PC-9 (cell line): ENCODE results near the gene CARNS1. TPM values are rescaled to one million over a fixed set of nuclear protein-coding genes. Genes with fewer than 3 reads are reported as not detected.

Experiments
- BruUV-seq: library from RNA; stranded (reverse); fragments of 400-500 nt; replicated peaks from 2 replicates; lab custom pipeline; 2021; lab: Mats Ljungman, UMichigan
- CTCF ChIA-PET: fragments of 300-600 bp; sonication (Branson Sonifier 250); formaldehyde crosslinking; loops from one replicate; lab custom pipeline; 2022; ENCODE audit warnings: antibody characterized with exemption; lab: Charles Lee
- POLR2A ChIA-PET: fragments of 300-600 bp; sonication (Branson Sonifier 250); formaldehyde crosslinking; loops from one replicate; lab custom pipeline; 2022; ENCODE audit warnings: antibody characterized with exemption; ENCODE audit not compliant: unreplicated experiment; lab: Charles Lee
- DNase-seq, 2 experiments: peaks; one replicate each; pipeline versions ENCODE4 v3.0.0 to v3.0.0-alpha.2; 2015 to 2022; ENCODE audit warnings: mixed read lengths in 1 of 2
- H2AFZ ChIP-seq: fragments of 200-600 bp; sonication (generic); 2 replicates; pipeline ENCODE4 v1.8.1; 2017; ENCODE audit warnings: antibody characterized with exemption
- H3F3A ChIP-seq: fragments of 200-600 bp; sonication (generic); 2 replicates; pipeline ENCODE4 v1.8.1; 2017; ENCODE audit warnings: antibody characterized with exemption, mild to moderate bottlenecking, low read depth; ENCODE audit not compliant: insufficient read depth
- H3K27ac ChIP-seq: fragments of 200-600 bp; sonication (generic); 2 replicates; pipeline ENCODE4 v1.6.1; 2016; ENCODE audit warnings: mixed run types
- H3K27me3 ChIP-seq: fragments of 200-600 bp; sonication (generic); 2 replicates; pipeline ENCODE4 v1.6.1; 2016; ENCODE audit warnings: low read depth, mixed run types; ENCODE audit not compliant: insufficient read depth
- H3K36me3 ChIP-seq: fragments of 200-600 bp; sonication (generic); 2 replicates; pipeline ENCODE4 v1.6.1; 2016; ENCODE audit warnings: low read depth, mixed run types
- H3K4me1 ChIP-seq: fragments of 200-600 bp; sonication (generic); replicated peaks from 2 replicates; pipeline ENCODE4 v1.6.1; 2016; ENCODE audit warnings: mixed run types; ENCODE audit not compliant: insufficient read depth
- H3K4me2 ChIP-seq: fragments of 200-600 bp; sonication (generic); 2 replicates; pipeline ENCODE4 v1.6.1; 2017; ENCODE audit warnings: mixed run types
- H3K4me3 ChIP-seq: fragments of 200-600 bp; sonication (generic); 2 replicates; pipeline ENCODE4 v1.6.1; 2016; ENCODE audit warnings: mixed run types
- H3K79me2 ChIP-seq: fragments of 200-600 bp; sonication (generic); 2 replicates; pipeline ENCODE4 v1.6.1; 2017; ENCODE audit warnings: low read depth, mixed run types
- H3K9me2 ChIP-seq: fragments of 200-600 bp; sonication (generic); 2 replicates; pipeline ENCODE4 v1.8.1; 2017; ENCODE audit warnings: mild to moderate bottlenecking; ENCODE audit not compliant: insufficient read depth
- H3K9me3 ChIP-seq: fragments of 200-600 bp; sonication (generic); 2 replicates; pipeline ENCODE4 v1.8.1; 2016; ENCODE audit warnings: low read depth; ENCODE audit not compliant: insufficient read depth
- H4K20me1 ChIP-seq: fragments of 200-600 bp; sonication (generic); 2 replicates; pipeline ENCODE4 v1.8.1; 2017; ENCODE audit not compliant: insufficient read depth
- CTCF ChIP-seq: fragments of 200-600 bp; sonication (generic); conservative IDR thresholded peaks from 2 replicates; pipeline ENCODE4 v1.6.1; 2017; ENCODE audit warnings: mixed run types, antibody characterized with exemption, mild to moderate bottlenecking, moderate library complexity
- EZH2 ChIP-seq: fragments of 200-600 bp; sonication (generic); IDR thresholded peaks from 2 replicates; pipeline ENCODE4 v1.8.0; 2017; ENCODE audit warnings: antibody characterized with exemption, low read depth
- intact Hi-C: fragments of 100-400 bp; cut with micrococcal nuclease; formaldehyde crosslinking; loops from one replicate; pipeline ENCODE4 v1.10.0; 2022; ENCODE audit not compliant: unreplicated experiment
- total RNA-seq: library from RNA; stranded (reverse); gene quantifications from 2 replicates; pipeline ENCODE4 v1.2.3, GENCODE V29; 2021

CARNS1 gene
- total RNA-seq, 1 experiment from 2014 or later = 0.15 TPM

GRCh38 chr11:67371189-67371910, 44.1 kb upstream of the CARNS1 start:
- Histone ChIP-seq H3K4me3 (peak overlapping the region; percentile 87; the same call in 1 of the 2 replicates), H3K27ac (no peak overlapping the region), H3K27me3 (no peaks in the 10 kb centered on the region), H2AFZ (no peak overlapping the region), H4K20me1 (peaks cover 48% of the 10 kb centered on the region), H3F3A (peaks cover 38% of the 10 kb centered on the region), H3K4me1 (peaks cover 32% of the 10 kb centered on the region), H3K36me3 (peaks cover 5% of the 10 kb centered on the region), H3K4me2 (peak overlapping the region; percentile 94), H3K79me2 (peaks cover 66% of the 10 kb centered on the region), H3K9me3 (no peaks in the 10 kb centered on the region), H3K9me2 (no peaks in the 10 kb centered on the region)
- TF ChIP-seq EZH2 = no peak
- TF ChIP-seq CTCF = peak; percentile 65
- intact Hi-C loops = loop anchor here (5.0 to 10.0 kb wide), 3 partner anchors 127 to 527 kb away; partner anchors contain the start of genes CDK2AP2, PITPNM1 and RCE1
- TSS peak; percentile 40 for BruUV-seq
- POLR2A ChIA-PET = interaction anchor here (0.7 to 1.4 kb wide), 4 partner anchors 17 to 203 kb away, joined by 5 to 7 read pairs (median 6); partner anchors contain the start of gene POLD4
- no peak for DNase-seq
- CTCF ChIA-PET = interaction anchor here (0.6 to 2.5 kb wide), 6 partner anchors 9 to 20 kb away, joined by 4 to 12 read pairs (median 8); no protein-coding TSS in a partner anchor

- H3F3A ChIP-seq = peaks cover 44% of the 10 kb centered on the region
- peak overlapping the region; percentile 94 for H3K4me2 ChIP-seq
- H3K27me3 ChIP-seq = no peaks in the 10 kb centered on the region
- peaks cover 38% of the 10 kb centered on the region for H3K4me1 ChIP-seq
- peaks cover 48% of the 10 kb centered on the region for H4K20me1 ChIP-seq
- H3K79me2 ChIP-seq = peaks cover 71% of the 10 kb centered on the region
- no peak for TF ChIP-seq EZH2
- intact Hi-C loops = loop anchor here (5.0 to 10.0 kb wide), 3 partner anchors 127 to 527 kb away; partner anchors contain the start of genes CDK2AP2, PITPNM1 and RCE1
- no peaks in the 10 kb centered on the region for H3K9me2 ChIP-seq
- POLR2A ChIA-PET = interaction anchor here (0.7 to 1.4 kb wide), 4 partner anchors 9 to 204 kb away, joined by 5 to 10 read pairs (median 7); partner anchors contain the start of gene POLD4
- peak overlapping the region; percentile 40 for H3K27ac ChIP-seq
- no TSS peak for BruUV-seq
- peaks cover 5% of the 10 kb centered on the region for H3K36me3 ChIP-seq
- no peaks in the 10 kb centered on the region for H3K9me3 ChIP-seq
- H3K4me3 ChIP-seq = peak overlapping the region; percentile 87
- DNase-seq = no peak
- H2AFZ ChIP-seq = no peak overlapping the region
- CTCF ChIA-PET = interaction anchor here (0.6 to 2.5 kb wide), 5 partner anchors 9 to 26 kb away, joined by 3 to 12 read pairs (median 6); no protein-coding TSS in a partner anchor
Measured at GRCh38 chr11:67371911-67372320, 43.6 kb upstream of the CARNS1 start.

GRCh38 chr11:67372321-67372992, 43.0 kb upstream of the CARNS1 start:
- Histone ChIP-seq H3K36me3 (peaks cover 2% of the 10 kb centered on the region), H4K20me1 (peaks cover 44% of the 10 kb centered on the region), H2AFZ (no peak overlapping the region), H3K4me1 (peaks cover 43% of the 10 kb centered on the region), H3K9me2 (no peaks in the 10 kb centered on the region), H3K79me2 (peaks cover 71% of the 10 kb centered on the region), H3K4me2 (peak overlapping the region; percentile 94), H3F3A (peaks cover 49% of the 10 kb centered on the region), H3K4me3 (peak overlapping the region; percentile 87), H3K27me3 (no peaks in the 10 kb centered on the region), H3K9me3 (no peaks in the 10 kb centered on the region), H3K27ac (peak overlapping the region; percentile 99)
- ChIA-PET CTCF (interaction anchor here (0.6 to 2.5 kb wide), 4 partner anchors 8 to 27 kb away, joined by 3 to 12 read pairs (median 4); no protein-coding TSS in a partner anchor), POLR2A (interaction anchor here (0.6 to 1.4 kb wide), 6 partner anchors 8 to 253 kb away, joined by 3 to 10 read pairs (median 6); partner anchors contain the start of genes KDM2A and POLD4)
- TF ChIP-seq CTCF = no peak
- TF ChIP-seq EZH2 = no peak
- peak in 1 of 2 experiments; percentile 56 for DNase-seq
- intact Hi-C loops = loop anchor here (5.0 to 10.0 kb wide), 3 partner anchors 128 to 528 kb away; partner anchors contain the start of genes CDK2AP2, PITPNM1 and RCE1
- BruUV-seq = no TSS peak
